ENCODE results near the gene WNT9B.

WNT9B gene

DNA sequence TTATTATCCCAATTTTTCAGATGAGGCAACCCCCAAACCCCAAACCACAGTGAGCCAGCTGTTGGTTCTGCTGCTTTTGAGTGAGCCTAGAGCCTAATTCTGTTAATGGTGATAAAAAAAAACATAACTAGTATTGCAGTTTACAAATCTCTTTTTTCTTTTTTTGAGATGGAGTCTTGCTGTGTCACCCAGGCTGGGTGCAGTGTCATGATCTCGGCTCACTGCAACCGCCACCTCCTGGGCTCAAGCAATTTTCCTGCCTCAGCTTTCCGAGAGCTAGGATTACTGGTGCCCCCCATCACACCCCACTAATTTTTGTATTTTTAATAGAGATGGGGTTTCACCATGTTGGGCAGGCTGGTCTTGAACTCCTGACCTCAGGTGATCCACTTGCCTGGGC lies 3.1 kb downstream of the WNT9B start:
- peaks cover 22 to 32% of the 10 kb centered on the region in 2 donors for H3K27me3 ChIP-seq (ENCODE audit: control insufficient read depth in 1 of 2, insufficient read depth in 2 of 2, low read length in 2 of 2)
- H3K4me3 ChIP-seq (ENCODE audit: low read depth in 1 of 2, low read length in 2 of 2) = no peak overlapping the region
- H3K4me1 ChIP-seq (ENCODE audit: control insufficient read depth in 1 of 2, insufficient read depth in 2 of 2, low read length in 2 of 2) = peaks cover 8 to 14% of the 10 kb centered on the region in 2 donors
- H3K36me3 ChIP-seq (ENCODE audit: control insufficient read depth in 1 of 2, insufficient read depth in 2 of 2, low read length in 2 of 2) = no peaks in the 10 kb centered on the region
- no peak overlapping the region for H3K9ac ChIP-seq (ENCODE audit: low read depth in 1 of 2, low read length in 2 of 2)
- no peak overlapping the region for H3K27ac ChIP-seq (ENCODE audit: low read depth, low read length)
- H3K9me3 ChIP-seq (ENCODE audit: control insufficient read depth in 1 of 2, low read length in 2 of 2) = no peaks in the 10 kb centered on the region

DNA sequence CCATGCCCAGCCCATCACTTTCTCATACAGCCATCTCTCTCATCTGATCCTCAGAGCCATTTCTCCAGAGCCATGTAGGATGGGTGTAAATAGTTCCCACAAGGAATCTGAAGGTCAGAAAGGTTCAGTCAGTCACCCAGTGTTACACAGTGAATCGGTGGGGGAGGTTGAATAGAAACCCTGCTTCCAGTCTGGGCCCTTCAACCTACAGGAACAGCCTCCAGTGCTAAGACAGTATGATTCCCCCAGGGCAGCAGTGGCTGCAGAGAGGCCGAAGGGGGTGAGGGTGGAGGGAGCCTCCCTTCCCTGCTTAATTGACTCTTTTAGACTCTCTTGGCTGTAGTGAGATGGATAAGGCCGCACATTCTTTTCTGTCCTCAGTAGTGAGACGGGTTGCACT lies 3.6 kb downstream of the WNT9B start:
- H3K27ac ChIP-seq (ENCODE audit: low read depth, low read length) = no peak overlapping the region
- peaks cover 21 to 32% of the 10 kb centered on the region in 2 donors for H3K27me3 ChIP-seq (ENCODE audit: control insufficient read depth in 1 of 2, insufficient read depth in 2 of 2, low read length in 2 of 2)

DNA sequence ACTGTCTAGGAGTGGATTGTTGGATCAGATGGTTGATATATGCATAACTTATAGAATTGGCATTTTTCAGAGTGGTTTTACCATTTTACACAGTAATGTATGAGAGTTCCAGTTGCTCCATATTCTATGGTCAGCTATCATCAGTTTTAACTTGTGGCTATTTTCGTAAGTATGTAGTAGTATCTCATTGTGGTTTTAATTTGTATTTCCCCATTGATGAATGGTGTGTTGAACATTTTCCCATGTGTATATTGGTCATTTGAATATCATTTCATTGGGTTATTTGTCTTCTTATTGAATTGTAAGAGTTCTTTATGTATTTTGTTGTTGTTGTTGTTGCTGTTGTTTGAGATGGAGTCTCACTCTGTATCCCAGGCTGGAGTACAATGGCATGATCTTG lies 6.2 kb downstream of the WNT9B start:
- H3K27ac ChIP-seq (ENCODE audit: low read depth, low read length) = no peak overlapping the region
- no peak overlapping the region for H3K4me3 ChIP-seq (ENCODE audit: low read depth in 1 of 2, low read length in 2 of 2)
- no peaks in the 10 kb centered on the region for H3K4me1 ChIP-seq (ENCODE audit: control insufficient read depth in 1 of 2, insufficient read depth in 2 of 2, low read length in 2 of 2)
- no peaks in the 10 kb centered on the region for H3K9me3 ChIP-seq (ENCODE audit: control insufficient read depth in 1 of 2, low read length in 2 of 2)
- H3K9ac ChIP-seq (ENCODE audit: low read depth in 1 of 2, low read length in 2 of 2) = no peak overlapping the region
- no peaks in the 10 kb centered on the region for H3K36me3 ChIP-seq (ENCODE audit: control insufficient read depth in 1 of 2, insufficient read depth in 2 of 2, low read length in 2 of 2)
- peaks cover 3 to 13% of the 10 kb centered on the region in 2 donors for H3K27me3 ChIP-seq (ENCODE audit: control insufficient read depth in 1 of 2, insufficient read depth in 2 of 2, low read length in 2 of 2)

More for the DNA sequence above, 3.6 kb downstream of the WNT9B start:
- no peak overlapping the region for H3K4me3 ChIP-seq (ENCODE audit: low read depth in 1 of 2, low read length in 2 of 2)
- H3K9me3 ChIP-seq (ENCODE audit: control insufficient read depth in 1 of 2, low read length in 2 of 2) = no peaks in the 10 kb centered on the region
- no peaks in the 10 kb centered on the region for H3K36me3 ChIP-seq (ENCODE audit: control insufficient read depth in 1 of 2, insufficient read depth in 2 of 2, low read length in 2 of 2)
- H3K4me1 ChIP-seq (ENCODE audit: control insufficient read depth in 1 of 2, insufficient read depth in 2 of 2, low read length in 2 of 2) = peaks cover 8 to 14% of the 10 kb centered on the region in 2 donors
- H3K9ac ChIP-seq (ENCODE audit: low read depth in 1 of 2, low read length in 2 of 2) = no peak overlapping the region

DNA sequence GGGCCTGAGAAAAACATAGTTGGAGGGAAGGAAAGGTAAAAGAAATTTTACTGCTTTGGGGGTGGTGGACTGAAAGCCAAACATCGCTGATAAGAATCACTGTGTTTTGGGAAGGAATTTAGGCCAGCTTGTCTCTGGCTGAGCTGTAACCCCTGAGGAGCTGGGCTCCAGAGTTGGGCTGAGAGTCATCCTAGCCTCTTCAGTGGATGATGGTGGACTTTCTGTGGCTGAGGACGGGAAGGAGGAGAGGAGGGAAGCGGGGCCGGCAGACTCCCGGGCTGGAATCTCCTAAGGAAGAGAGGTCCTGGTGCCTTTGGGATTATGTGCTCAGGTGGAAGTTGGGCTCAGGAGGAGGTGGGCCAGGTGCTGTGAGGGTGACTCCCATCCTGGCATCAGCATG lies 8.6 kb downstream of the WNT9B start:
- Histone ChIP-seq H3K36me3 (ENCODE audit: control insufficient read depth in 1 of 2, insufficient read depth in 2 of 2, low read length in 2 of 2) (no peaks in the 10 kb centered on the region), H3K27me3 (ENCODE audit: control insufficient read depth in 1 of 2, insufficient read depth in 2 of 2, low read length in 2 of 2) (peaks cover 0 to 2% of the 10 kb centered on the region in 2 donors), H3K9me3 (ENCODE audit: control insufficient read depth in 1 of 2, low read length in 2 of 2) (no peaks in the 10 kb centered on the region), H3K4me1 (ENCODE audit: control insufficient read depth in 1 of 2, insufficient read depth in 2 of 2, low read length in 2 of 2) (no peaks in the 10 kb centered on the region), H3K4me3 (ENCODE audit: low read depth in 1 of 2, low read length in 2 of 2) (no peak overlapping the region), H3K27ac (ENCODE audit: low read depth, low read length) (no peak overlapping the region), H3K9ac (ENCODE audit: low read depth in 1 of 2, low read length in 2 of 2) (no peak overlapping the region)

DNA sequence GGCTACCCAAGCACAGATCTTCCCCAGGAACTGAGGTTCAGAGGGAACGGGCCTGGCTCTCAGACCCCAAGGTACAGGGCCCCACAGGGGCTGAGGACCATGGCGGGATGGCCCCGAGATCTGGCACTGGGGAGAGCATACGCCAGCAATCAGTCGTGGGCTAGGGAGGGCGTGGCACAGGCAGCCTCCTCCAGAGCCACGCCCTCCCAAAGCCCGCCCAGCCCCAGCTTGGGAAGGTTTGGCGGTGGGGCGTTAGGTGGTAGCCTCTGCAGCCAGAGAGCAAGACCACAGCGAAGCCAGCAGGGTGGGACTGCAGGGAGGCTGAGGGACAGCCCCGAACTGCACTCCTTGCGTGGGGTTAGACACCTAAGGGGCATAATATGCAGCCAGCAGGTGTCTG lies 11.6 kb downstream of the WNT9B start:
- Histone ChIP-seq H3K4me3 (ENCODE audit: low read depth in 1 of 2, low read length in 2 of 2) (no peak overlapping the region), H3K27me3 (ENCODE audit: control insufficient read depth in 1 of 2, insufficient read depth in 2 of 2, low read length in 2 of 2) (peaks cover 0 to 2% of the 10 kb centered on the region in 2 donors)

DNA sequence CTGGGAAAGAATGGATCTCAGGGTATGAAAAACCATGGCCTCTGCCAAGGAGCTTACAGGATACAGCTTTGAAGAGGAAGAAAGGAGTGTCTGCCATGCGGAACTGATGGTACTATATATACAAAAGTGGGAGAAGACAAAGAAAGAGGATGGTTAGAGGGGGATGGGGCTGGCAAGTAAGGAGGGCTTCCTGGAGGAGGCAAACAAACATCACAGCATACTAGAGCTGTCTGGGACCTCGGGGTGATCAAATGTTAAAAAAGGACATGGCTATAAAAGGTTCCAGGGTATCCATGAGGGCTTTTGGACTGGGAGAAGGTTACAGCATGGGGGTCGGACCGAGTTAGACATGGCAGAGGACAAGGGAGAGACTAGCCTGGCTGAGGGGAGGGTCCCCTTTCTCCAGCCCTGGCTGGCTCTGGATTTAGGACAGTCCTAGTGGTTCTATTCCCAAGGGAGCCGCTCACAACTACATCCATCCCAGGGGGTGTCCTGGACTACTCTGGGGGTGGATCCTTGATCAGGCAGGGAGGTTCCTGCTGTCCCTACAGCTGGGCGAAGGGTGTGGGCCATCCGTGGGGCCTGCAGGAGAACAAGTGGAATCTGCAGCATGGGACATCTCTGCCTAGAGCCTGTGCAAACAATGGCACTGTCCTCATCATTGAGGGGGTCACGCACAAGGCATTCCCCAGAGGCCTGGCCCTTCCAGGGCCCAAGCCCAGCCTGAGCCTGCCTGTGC lies 12.2 kb downstream of the WNT9B start:
- Histone ChIP-seq H3K4me1 (ENCODE audit: control insufficient read depth in 1 of 2, insufficient read depth in 2 of 2, low read length in 2 of 2) (no peaks in the 10 kb centered on the region), H3K9ac (ENCODE audit: low read depth in 1 of 2, low read length in 2 of 2) (no peak overlapping the region), H3K27ac (ENCODE audit: low read depth, low read length) (no peak overlapping the region), H3K27me3 (ENCODE audit: control insufficient read depth in 1 of 2, insufficient read depth in 2 of 2, low read length in 2 of 2) (peaks cover 0 to 2% of the 10 kb centered on the region in 2 donors), H3K9me3 (ENCODE audit: control insufficient read depth in 1 of 2, low read length in 2 of 2) (no peaks in the 10 kb centered on the region), H3K36me3 (ENCODE audit: control insufficient read depth in 1 of 2, insufficient read depth in 2 of 2, low read length in 2 of 2) (no peaks in the 10 kb centered on the region), H3K4me3 (ENCODE audit: low read depth in 1 of 2, low read length in 2 of 2) (no peak overlapping the region)

More for the DNA sequence above, 11.6 kb downstream of the WNT9B start:
- Histone ChIP-seq H3K36me3 (ENCODE audit: control insufficient read depth in 1 of 2, insufficient read depth in 2 of 2, low read length in 2 of 2) (no peaks in the 10 kb centered on the region), H3K9me3 (ENCODE audit: control insufficient read depth in 1 of 2, low read length in 2 of 2) (no peaks in the 10 kb centered on the region), H3K27ac (ENCODE audit: low read depth, low read length) (no peak overlapping the region), H3K4me1 (ENCODE audit: control insufficient read depth in 1 of 2, insufficient read depth in 2 of 2, low read length in 2 of 2) (no peaks in the 10 kb centered on the region), H3K9ac (ENCODE audit: low read depth in 1 of 2, low read length in 2 of 2) (no peak overlapping the region)

DNA sequence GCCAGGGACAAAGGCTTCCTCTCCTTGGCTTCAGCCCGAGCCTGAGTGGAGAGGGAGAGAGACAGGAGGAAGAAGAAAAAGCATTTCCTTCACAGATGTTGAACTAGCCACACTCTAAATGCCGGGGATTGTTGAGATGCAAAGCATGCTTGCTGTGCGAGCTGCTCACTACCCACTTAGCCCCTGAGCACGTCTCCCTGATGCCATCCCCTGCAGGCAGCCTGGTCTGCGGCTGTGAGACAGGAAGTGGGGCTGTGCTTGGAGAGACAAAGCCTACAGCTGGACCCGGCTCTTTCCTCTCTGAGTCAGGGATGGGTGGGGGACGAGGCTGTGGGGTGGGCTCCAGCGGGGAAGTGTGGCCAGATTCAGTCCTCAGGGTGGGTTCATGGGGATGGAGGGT lies 13.7 kb downstream of the WNT9B start:
- H3K9ac ChIP-seq (ENCODE audit: low read depth in 1 of 2, low read length in 2 of 2) = no peak overlapping the region

DNA sequence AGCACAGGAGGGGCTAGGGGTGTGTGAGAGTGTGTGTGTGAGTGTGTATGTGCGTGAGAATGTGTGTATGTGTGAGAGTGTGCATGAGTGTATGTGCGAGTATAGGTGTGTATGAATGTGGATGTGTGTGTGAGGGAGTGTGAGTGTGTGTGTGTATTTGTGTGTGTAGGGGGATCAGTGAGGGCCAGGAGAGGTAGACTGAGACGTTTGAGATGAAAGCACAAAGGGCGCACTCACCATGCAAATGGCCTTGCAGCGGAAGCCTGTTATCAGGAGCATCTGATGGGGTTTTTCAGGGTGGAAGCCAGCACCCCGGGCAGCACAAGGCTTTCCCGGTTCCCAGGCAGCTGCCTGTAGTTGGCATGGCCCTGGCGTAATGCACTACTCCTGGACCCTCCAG lies 14.9 kb downstream of the WNT9B start:
- no peak overlapping the region for H3K9ac ChIP-seq (ENCODE audit: low read depth in 1 of 2, low read length in 2 of 2)
- H3K4me3 ChIP-seq (ENCODE audit: low read depth in 1 of 2, low read length in 2 of 2) = no peak overlapping the region
- H3K4me1 ChIP-seq (ENCODE audit: control insufficient read depth in 1 of 2, insufficient read depth in 2 of 2, low read length in 2 of 2) = peaks cover 19% of the 10 kb centered on the region in 2 donors
- H3K27ac ChIP-seq (ENCODE audit: low read depth, low read length) = no peak overlapping the region
- H3K27me3 ChIP-seq (ENCODE audit: control insufficient read depth in 1 of 2, insufficient read depth in 2 of 2, low read length in 2 of 2) = peaks cover 0 to 2% of the 10 kb centered on the region in 2 donors
- no peaks in the 10 kb centered on the region for H3K36me3 ChIP-seq (ENCODE audit: control insufficient read depth in 1 of 2, insufficient read depth in 2 of 2, low read length in 2 of 2)
- H3K9me3 ChIP-seq (ENCODE audit: control insufficient read depth in 1 of 2, low read length in 2 of 2) = no peaks in the 10 kb centered on the region

More for the DNA sequence above, 13.7 kb downstream of the WNT9B start:
- Histone ChIP-seq H3K4me3 (ENCODE audit: low read depth in 1 of 2, low read length in 2 of 2) (no peak overlapping the region), H3K36me3 (ENCODE audit: control insufficient read depth in 1 of 2, insufficient read depth in 2 of 2, low read length in 2 of 2) (no peaks in the 10 kb centered on the region), H3K27ac (ENCODE audit: low read depth, low read length) (no peak overlapping the region), H3K4me1 (ENCODE audit: control insufficient read depth in 1 of 2, insufficient read depth in 2 of 2, low read length in 2 of 2) (peaks cover 8 to 9% of the 10 kb centered on the region in 2 donors), H3K9me3 (ENCODE audit: control insufficient read depth in 1 of 2, low read length in 2 of 2) (no peaks in the 10 kb centered on the region), H3K27me3 (ENCODE audit: control insufficient read depth in 1 of 2, insufficient read depth in 2 of 2, low read length in 2 of 2) (peaks cover 0 to 2% of the 10 kb centered on the region in 2 donors)

DNA sequence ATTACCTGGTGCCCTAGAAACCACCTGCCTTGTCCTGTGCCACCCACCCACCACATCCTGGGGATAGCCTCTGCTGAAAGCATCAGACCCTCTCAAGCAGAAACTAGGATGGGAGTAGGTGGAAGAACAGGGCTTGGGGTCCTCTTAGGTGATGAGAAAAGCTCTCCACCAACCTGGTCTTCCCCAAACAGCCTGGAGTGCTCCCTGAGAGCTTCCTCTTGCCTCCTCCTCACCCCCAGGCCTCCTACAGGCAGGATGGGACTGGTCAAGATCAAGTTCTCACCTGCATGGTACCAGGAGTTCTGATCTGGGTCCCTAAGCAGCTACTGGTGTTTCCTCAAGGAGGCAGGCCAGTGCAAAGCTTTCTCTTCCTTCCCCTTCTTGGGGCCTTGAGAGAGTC lies 15.4 kb downstream of the WNT9B start:
- H3K27me3 ChIP-seq (ENCODE audit: control insufficient read depth in 1 of 2, insufficient read depth in 2 of 2, low read length in 2 of 2) = peaks cover 0 to 2% of the 10 kb centered on the region in 2 donors
- H3K4me1 ChIP-seq (ENCODE audit: control insufficient read depth in 1 of 2, insufficient read depth in 2 of 2, low read length in 2 of 2) = peaks cover 19 to 23% of the 10 kb centered on the region in 2 donors
- H3K27ac ChIP-seq (ENCODE audit: low read depth, low read length) = no peak overlapping the region
- no peak overlapping the region for H3K9ac ChIP-seq (ENCODE audit: low read depth in 1 of 2, low read length in 2 of 2)
- no peaks in the 10 kb centered on the region for H3K36me3 ChIP-seq (ENCODE audit: control insufficient read depth in 1 of 2, insufficient read depth in 2 of 2, low read length in 2 of 2)
- H3K9me3 ChIP-seq (ENCODE audit: control insufficient read depth in 1 of 2, low read length in 2 of 2) = no peaks in the 10 kb centered on the region
- no peak overlapping the region for H3K4me3 ChIP-seq (ENCODE audit: low read depth in 1 of 2, low read length in 2 of 2)

DNA sequence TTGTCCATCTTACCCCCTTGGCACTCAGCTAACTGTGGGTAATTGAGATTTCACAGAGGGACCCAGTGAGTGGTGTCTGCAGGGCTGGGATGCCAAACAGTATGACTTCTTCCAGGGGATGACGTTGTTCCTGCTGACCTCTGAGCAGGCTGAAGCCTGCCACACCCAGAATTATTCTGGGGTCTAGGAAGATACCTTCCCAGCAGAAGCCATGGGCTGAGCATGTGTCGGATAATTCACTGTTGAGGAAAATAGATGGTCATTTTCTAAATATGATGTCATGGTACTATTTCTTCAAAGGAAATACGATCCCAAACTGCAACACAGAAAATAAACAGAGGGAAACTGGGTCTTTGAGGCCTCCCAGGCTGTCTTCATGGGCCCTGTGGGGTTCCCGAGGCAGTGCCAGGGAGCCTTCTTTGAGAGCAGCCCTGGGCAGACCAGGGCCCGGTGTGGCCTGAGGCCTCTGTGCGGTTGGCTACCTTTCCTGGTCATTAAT lies 17.4 kb downstream of the WNT9B start:
- no peaks in the 10 kb centered on the region for H3K36me3 ChIP-seq (ENCODE audit: control insufficient read depth in 1 of 2, insufficient read depth in 2 of 2, low read length in 2 of 2)
- H3K4me3 ChIP-seq (ENCODE audit: low read depth in 1 of 2, low read length in 2 of 2) = no peak overlapping the region
- peaks cover 19 to 23% of the 10 kb centered on the region in 2 donors for H3K4me1 ChIP-seq (ENCODE audit: control insufficient read depth in 1 of 2, insufficient read depth in 2 of 2, low read length in 2 of 2)
- H3K27ac ChIP-seq (ENCODE audit: low read depth, low read length) = no peak overlapping the region
- no peak overlapping the region for H3K9ac ChIP-seq (ENCODE audit: low read depth in 1 of 2, low read length in 2 of 2)
- H3K9me3 ChIP-seq (ENCODE audit: control insufficient read depth in 1 of 2, low read length in 2 of 2) = no peaks in the 10 kb centered on the region
- no peaks in the 10 kb centered on the region for H3K27me3 ChIP-seq (ENCODE audit: control insufficient read depth in 1 of 2, insufficient read depth in 2 of 2, low read length in 2 of 2)
